HepG2 (cell line): ENCODE results near the gene JOSD2.

Experiments
- KDM4B ChIP-seq: sonication (generic); formaldehyde crosslinking; IDR thresholded peaks from 2 replicates; pipeline ENCODE4 v1.4.0; 2020; ENCODE audit warnings: missing genetic modification reagents
- MEIS2 ChIP-seq: sonication (generic); formaldehyde crosslinking; IDR thresholded peaks from 2 replicates; pipeline ENCODE4 v1.9.0; 2021; ENCODE audit warnings: mild to moderate bottlenecking, missing genetic modification reagents
- SP1 ChIP-seq, 2 experiments: fragments of 450-650 bp in 1 of 2; sonication (generic) in 1 of 2; formaldehyde crosslinking in 1 of 2; IDR thresholded peaks; 2 replicates each; pipeline versions ENCODE4 v1.4.0 to v1.6.1; 2016 to 2020; ENCODE audit warnings: missing genetic modification reagents in 1 of 2
- SRSF1 ChIP-seq: fragments of 200-400 bp; formaldehyde crosslinking; optimal IDR thresholded peaks from 2 replicates; pipeline ENCODE3; 2017; ENCODE audit warnings: mild to moderate bottlenecking, low read depth, low read length, moderate library complexity
- YY1 ChIP-seq: IDR thresholded peaks from 2 replicates; pipeline ENCODE4 v1.6.1; 2011; ENCODE audit warnings: low read length, low read depth, moderate library complexity, mild to moderate bottlenecking; ENCODE audit not compliant: insufficient read depth, insufficient replicate concordance
- ZNF670 ChIP-seq: sonication (generic); formaldehyde crosslinking; IDR thresholded peaks from 2 replicates; pipeline ENCODE4 v1.8.0; 2022; ENCODE audit warnings: mild to moderate bottlenecking, missing genetic modification reagents, borderline replicate concordance
- TF ChIP-seq, protein P1 (sequence below): sonication (generic); formaldehyde crosslinking; IDR thresholded peaks from 2 replicates; pipeline ENCODE4 v1.8.1; 2022; ENCODE audit warnings: low read depth, mild to moderate bottlenecking, missing genetic modification reagents
- TF ChIP-seq, protein P2 (sequence below): sonication (generic); formaldehyde crosslinking; IDR thresholded peaks from 2 replicates; pipeline ENCODE4 v1.5.0; 2020; ENCODE audit warnings: mild to moderate bottlenecking, missing genetic modification reagents, moderate library complexity
- TF ChIP-seq, protein P3 (sequence below): sonication (generic); formaldehyde crosslinking; IDR thresholded peaks from 2 replicates; pipeline ENCODE4 v1.5.0; 2020; ENCODE audit warnings: missing genetic modification reagents

DNA sequence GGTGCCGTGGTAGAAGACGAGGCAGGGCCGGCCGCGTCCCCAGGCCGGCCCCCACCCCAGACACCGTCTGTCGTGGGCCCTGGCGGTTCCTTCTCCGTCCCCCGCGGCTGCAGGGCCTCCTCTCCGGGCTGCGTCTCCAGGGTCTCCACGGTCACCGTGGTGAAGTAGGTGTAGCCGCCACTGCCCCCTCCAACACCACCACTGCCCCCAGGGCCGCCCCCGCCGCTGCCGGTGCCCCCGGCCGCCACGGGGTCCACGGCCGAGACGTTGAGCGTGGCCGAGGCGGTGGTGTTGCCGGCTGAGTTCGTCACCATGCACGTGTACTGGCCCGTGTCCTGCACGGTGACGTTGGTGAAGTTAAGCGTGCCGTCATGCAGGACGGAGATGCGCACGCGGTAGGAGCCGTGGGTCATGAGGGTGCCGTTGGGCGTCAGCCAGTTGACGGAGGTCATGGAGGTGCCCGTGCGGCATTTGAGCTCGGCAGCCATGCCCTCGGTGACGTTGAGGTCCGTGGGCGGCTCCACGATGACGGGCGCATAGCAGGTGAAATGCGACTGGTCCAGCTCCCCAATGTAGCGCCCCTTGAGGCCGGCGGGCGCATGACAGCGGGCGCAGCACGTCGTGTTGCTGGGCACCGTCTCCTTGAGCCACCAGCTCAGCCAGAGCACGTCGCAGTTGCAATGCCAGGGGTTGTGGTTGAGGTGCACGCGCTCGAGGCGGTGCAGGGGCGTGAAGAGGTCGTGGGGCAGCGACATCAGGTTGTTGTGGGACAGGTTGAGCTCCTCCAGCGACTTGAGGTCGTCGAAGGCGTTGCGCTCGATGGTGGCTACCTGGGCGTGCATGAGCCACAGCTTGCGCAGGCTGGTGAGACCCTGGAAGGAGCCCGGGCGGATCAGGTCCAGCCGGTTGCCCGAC, 7.4 kb upstream of the JOSD2 start:
- TF ChIP-seq SP1 (IDR thresholded peaks at IDR 0.05): no peak
- TF ChIP-seq SP1 (CRISPR knock-in tag; IDR thresholded peaks at IDR 0.05): no peak
- TF ChIP-seq, protein P1, sequence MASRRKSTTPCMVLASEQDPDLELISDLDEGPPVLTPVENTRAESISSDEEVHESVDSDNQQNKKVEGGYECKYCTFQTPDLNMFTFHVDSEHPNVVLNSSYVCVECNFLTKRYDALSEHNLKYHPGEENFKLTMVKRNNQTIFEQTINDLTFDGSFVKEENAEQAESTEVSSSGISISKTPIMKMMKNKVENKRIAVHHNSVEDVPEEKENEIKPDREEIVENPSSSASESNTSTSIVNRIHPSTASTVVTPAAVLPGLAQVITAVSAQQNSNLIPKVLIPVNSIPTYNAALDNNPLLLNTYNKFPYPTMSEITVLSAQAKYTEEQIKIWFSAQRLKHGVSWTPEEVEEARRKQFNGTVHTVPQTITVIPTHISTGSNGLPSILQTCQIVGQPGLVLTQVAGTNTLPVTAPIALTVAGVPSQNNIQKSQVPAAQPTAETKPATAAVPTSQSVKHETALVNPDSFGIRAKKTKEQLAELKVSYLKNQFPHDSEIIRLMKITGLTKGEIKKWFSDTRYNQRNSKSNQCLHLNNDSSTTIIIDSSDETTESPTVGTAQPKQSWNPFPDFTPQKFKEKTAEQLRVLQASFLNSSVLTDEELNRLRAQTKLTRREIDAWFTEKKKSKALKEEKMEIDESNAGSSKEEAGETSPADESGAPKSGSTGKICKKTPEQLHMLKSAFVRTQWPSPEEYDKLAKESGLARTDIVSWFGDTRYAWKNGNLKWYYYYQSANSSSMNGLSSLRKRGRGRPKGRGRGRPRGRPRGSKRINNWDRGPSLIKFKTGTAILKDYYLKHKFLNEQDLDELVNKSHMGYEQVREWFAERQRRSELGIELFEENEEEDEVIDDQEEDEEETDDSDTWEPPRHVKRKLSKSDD (CRISPR knock-in tag): no peak
- TF ChIP-seq KDM4B (CRISPR knock-in tag): no peak
- TF ChIP-seq, protein P2, sequence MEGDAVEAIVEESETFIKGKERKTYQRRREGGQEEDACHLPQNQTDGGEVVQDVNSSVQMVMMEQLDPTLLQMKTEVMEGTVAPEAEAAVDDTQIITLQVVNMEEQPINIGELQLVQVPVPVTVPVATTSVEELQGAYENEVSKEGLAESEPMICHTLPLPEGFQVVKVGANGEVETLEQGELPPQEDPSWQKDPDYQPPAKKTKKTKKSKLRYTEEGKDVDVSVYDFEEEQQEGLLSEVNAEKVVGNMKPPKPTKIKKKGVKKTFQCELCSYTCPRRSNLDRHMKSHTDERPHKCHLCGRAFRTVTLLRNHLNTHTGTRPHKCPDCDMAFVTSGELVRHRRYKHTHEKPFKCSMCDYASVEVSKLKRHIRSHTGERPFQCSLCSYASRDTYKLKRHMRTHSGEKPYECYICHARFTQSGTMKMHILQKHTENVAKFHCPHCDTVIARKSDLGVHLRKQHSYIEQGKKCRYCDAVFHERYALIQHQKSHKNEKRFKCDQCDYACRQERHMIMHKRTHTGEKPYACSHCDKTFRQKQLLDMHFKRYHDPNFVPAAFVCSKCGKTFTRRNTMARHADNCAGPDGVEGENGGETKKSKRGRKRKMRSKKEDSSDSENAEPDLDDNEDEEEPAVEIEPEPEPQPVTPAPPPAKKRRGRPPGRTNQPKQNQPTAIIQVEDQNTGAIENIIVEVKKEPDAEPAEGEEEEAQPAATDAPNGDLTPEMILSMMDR (CRISPR knock-in tag): peak; percentile 31; the same call in 1 of the 2 replicates
- TF ChIP-seq YY1: no peak
- no peak for TF ChIP-seq SRSF1
- TF ChIP-seq, protein P3, sequence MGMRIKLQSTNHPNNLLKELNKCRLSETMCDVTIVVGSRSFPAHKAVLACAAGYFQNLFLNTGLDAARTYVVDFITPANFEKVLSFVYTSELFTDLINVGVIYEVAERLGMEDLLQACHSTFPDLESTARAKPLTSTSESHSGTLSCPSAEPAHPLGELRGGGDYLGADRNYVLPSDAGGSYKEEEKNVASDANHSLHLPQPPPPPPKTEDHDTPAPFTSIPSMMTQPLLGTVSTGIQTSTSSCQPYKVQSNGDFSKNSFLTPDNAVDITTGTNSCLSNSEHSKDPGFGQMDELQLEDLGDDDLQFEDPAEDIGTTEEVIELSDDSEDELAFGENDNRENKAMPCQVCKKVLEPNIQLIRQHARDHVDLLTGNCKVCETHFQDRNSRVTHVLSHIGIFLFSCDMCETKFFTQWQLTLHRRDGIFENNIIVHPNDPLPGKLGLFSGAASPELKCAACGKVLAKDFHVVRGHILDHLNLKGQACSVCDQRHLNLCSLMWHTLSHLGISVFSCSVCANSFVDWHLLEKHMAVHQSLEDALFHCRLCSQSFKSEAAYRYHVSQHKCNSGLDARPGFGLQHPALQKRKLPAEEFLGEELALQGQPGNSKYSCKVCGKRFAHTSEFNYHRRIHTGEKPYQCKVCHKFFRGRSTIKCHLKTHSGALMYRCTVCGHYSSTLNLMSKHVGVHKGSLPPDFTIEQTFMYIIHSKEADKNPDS (CRISPR knock-in tag): no peak
- no peak for TF ChIP-seq ZNF670 (CRISPR knock-in tag)
- TF ChIP-seq MEIS2 (CRISPR knock-in tag): no peak
